Activated T-cell treated with anti-CD3 and anti-CD28 coated beads for 1 hour (primary cell): ENCODE data around the gene NFKB1.
A peak's percentile ranks its signal among the peaks of the same experiment; 100 is the strongest.

Experiments used
- DNase-seq: peaks from one replicate; pipeline ENCODE4 v3.0.0-alpha.2; 2020; ENCODE audit warnings: low read depth

NFKB1 gene

GRCh38 chr4:102494603-102495002 lies 6.6 kb upstream of the NFKB1 start:
- DNase-seq: no peak

DNA sequence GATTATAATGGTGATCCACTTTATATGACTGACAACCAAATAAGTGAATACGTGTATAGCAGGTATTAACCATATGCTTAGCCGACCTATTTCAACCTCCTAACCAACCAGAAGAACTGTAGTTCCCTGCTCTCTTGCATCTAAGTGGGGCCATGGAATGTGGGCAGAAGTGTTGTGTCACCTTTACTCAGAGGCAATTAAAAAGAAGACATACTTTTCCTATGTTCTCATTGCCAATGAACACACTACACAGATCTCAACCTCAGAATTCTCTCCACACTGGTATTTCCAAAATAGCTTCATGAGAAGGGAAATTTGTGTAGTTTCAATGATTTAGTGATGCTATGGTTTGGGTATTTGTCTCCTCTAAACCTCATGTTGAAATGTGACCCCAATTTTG lies 3.2 kb upstream of the NFKB1 start:
- no peak for DNase-seq

- peak; percentile 9 for DNase-seq
Observed at GRCh38 chr4:102500352-102500695, 835 bp upstream of the NFKB1 start.

GRCh38 chr4:102501447-102501696 lies 213 bp downstream of the NFKB1 start:
- DNase-seq: no peak

DNA sequence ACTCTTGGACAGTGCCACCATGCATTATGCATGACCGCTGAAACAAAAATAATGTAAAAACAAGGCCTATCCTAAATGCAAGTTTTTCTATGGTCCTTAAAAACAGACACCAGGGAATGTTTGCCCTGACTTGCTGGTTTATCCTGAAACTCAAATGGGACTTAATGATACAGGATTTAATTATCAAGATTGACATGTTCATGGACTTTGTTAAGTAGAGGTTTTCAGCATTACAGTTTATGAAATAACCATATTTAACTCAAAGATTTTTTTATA lies 1.3 kb downstream of the NFKB1 start:
- DNase-seq: no peak

DNA sequence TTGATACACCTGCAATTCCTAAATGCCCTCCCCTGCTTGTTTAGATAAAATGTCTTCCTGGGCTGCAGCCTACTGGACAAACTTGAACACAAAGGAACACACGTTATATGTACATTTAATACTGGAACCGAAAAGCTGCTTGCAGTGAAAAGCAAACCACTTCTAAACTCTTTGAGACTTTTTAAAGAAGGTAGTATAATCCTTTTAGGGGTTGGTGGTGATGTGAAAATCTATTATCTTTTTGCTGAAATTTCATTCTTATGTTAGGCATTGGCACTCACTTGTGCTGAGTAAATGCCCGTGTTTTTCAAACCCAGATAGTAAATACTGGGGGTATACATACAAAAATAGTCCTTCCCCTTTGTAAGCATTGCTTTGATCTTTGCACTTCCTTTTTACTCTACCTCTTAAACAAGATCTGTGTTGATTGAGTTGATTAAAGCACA lies 2.2 kb downstream of the NFKB1 start:
- DNase-seq: no peak

DNA sequence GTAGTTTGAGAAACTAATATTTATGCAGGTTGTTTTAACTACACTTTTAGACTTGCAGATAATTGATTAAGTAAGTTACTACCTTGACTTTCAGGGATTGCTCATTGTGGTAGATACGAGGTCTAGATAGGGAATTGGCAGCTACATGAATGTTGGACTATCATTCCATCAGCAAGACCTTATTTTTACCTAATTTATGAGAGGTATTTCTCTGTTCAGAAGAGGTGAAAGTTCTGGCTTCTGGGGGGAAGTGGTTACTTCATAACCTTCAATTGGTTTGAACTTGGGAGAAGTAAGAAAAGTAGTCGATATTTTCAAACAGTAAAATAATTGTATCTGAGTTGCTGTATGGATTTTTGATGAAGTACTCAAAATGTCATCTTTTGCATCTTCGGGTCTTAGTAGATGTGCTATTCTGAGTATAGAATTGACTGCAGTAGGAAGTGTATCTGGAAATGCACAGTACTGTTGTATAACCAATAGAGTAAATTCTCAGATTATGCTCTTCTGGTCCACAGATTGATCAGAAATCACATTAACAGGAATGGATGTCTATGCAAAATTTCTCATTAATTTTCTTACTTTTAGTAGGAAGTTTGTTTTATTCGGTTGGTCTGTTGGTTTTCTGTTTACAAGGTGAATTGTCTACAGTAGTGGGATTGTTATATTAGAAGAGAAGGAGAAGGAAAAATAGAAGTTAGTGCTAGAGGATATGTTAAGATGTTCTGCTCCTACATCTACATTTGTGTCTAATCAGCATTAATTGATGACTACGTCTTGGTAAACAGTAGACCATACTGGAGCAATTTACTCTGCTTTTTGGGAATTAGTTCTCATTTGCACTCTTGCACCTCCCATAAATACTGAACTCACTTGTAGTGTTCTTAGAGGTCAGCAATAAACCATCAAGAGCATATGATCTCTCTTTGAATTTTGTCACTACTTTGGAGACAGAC lies 3.0 kb downstream of the NFKB1 start:
- DNase-seq: no peak

DNA sequence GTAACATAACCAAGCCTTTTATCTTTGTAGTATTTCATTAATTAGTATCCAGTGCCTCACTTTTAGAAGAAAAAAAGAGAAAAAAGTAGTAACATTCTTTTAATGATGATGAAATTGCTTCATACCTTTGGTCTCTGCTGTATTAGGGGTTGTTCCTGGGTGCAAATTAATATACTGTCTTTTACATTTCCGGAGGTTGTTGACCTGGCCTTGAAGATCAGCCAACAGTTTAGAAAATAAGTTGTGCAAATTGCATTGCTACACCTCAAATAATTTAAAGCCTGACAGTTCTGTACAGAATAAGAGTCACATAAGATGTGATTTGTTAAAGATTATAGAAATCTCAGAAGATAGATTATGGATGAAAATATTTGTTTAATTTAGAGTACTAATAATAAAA lies 3.8 kb downstream of the NFKB1 start:
- no peak for DNase-seq

DNA sequence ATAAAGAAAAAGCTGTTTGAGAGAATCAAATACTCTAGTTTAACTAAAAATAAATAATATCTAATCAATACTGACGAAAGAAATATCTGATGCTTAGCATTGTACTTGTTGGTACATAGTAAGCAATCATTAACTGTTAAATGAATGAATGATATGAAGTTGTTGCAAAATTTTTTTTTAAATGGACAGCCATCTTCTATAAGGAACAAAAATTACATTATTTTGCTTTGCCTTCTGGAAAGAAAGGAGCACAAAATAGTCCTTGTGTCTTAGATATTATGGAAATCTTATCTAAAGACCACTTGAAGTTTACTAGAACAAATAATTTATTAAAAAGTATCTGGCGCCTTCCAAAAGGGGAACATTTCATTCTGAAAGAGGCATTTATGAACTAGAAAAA lies 4.5 kb downstream of the NFKB1 start:
- no peak for DNase-seq

DNA sequence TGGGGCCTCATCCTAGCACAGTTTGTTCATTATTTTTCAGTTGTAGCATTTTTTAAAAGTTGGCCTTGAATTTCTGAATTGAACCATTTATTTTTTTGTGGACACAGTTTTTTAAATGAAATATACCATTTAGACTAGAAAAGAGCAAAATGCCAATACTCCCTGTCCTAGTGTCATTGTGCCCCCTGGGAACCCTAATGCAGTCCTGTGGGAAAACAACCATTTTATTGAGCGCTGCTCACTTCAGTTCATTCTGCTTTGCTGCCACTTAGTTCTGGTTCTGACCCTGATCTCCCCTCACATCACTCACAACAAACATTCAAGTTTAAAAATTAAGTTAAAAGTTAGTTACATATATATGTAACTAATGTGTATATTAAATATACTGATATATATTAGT lies 5.4 kb downstream of the NFKB1 start:
- DNase-seq: no peak

DNA sequence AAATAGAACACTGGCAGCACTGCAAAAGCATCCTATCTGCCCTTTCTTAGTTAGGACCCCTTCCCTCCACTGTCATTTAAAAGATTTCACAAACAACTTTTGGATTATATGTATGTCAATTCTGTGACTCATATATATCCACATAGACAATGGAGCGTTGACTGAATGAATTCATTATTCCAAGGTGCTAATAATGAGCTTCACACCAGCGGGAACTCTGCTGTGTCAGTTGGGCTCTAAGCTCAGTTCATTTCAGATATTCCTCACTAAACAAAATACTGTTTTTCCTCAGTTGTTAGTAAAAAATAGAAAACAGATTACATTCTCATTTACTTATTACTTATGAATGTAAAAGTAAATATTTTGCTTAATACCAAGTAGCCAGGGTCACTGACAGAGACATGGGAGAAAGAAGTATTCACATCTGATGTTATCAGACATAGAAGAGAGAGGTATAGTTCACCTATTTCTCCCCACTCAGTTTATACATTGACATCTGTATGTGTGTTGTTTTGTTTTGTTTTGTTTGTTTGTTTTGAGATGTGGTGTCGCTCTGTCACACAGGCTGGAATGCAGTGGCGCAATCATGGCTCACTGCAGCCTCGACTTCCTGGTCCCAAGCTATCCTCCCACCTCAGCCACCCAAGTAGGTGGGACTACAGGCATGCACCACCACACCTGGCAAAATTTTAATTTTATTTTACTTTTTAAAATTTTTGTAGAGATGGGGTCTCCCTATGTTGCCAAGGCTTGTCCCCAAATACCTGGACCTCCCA lies 10.9 kb downstream of the NFKB1 start:
- DNase-seq: no peak

DNA sequence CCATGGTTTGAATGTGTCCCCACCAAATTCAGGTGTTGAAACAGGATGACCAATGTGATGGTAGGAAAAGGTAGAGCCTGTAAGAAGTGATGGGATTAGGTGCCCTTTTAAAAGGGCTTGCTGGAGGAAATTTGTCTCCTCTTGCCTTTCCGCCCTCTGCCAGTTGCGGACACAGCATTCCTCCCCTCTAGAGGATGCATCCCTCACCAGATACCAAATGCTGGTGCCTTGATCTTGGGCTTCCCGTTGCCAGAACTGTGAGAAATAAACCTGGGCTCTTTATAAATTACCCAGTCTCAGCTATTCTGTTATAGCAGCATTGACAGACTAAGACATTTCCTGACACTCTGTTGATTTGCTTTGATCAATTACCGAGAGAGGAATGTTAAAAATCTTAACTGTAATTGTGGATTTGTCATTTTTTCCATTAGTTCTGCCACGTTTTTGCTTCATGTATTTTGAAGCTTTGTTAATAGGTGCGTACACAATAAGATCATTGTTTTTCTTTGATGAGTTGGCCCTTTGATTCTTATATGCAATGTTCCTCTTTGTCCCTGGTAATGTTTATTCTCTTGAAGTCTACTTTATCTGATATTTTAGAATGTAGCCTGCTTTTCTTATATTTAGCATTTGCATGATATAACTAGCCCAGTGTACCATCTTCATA lies 13.3 kb downstream of the NFKB1 start:
- DNase-seq: no peak

DNA sequence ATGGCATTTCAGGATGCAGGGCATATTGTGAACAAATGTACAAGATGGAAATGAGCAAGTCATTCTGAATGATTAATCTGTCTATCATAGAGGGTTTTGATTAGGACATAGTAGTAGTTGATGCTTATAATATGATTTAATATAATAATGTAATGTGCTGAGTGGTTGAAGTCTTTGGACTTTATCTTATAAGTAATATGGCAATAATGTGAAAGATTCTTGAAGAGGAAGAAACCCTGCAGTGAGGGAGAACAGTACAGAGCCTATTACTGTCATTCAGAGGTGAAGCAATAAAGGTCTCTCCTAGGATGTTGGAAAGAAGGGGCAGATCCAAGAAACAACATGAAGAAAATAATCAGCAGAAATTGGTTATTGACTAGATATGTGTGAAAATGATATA lies 16.6 kb downstream of the NFKB1 start:
- DNase-seq: no peak

GRCh38 chr4:102518703-102519131 lies 17.6 kb downstream of the NFKB1 start:
- DNase-seq: no peak

GRCh38 chr4:102519925-102520324 lies 18.8 kb downstream of the NFKB1 start:
- no peak for DNase-seq

DNA sequence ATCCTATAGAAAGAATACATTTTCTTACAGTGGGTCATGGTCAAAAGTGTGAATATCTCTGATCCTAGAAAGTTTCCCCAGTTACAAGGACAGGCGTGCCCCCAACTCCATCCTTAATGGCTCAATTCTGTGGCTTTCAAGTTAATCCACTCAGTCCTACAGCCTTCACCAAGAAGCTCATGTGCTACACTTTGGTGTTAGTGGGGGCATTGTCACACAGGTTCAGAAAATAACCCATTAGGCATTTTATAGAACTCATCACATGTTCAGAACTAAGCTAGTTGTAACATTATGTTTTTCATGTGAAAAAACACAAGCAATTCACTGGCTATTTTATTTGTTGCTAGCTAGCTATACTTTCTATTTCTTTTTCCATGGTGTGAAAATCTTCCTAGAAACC lies 20.4 kb downstream of the NFKB1 start:
- no peak for DNase-seq

GRCh38 chr4:102522031-102522440 lies 20.9 kb downstream of the NFKB1 start:
- DNase-seq: no peak

DNA sequence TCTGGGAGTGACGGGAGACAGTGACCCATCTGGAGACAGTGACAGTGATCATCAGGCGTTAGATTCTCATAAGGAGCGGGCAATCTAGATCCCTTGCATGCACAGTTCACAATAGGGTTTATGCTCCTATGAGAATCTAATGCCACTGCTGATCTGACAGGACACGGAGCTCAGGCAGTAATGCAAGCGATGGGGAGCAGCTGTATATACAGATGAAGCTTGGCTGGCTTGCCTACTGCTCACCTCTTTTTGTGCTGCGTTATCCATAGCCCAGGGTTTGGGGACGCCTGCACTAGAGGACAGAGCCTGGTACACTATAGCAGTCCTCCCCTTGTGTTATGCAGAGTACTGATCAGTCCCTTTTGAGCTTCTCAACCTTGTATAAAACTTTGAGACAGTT lies 23.5 kb downstream of the NFKB1 start:
- DNase-seq: no peak

DNA sequence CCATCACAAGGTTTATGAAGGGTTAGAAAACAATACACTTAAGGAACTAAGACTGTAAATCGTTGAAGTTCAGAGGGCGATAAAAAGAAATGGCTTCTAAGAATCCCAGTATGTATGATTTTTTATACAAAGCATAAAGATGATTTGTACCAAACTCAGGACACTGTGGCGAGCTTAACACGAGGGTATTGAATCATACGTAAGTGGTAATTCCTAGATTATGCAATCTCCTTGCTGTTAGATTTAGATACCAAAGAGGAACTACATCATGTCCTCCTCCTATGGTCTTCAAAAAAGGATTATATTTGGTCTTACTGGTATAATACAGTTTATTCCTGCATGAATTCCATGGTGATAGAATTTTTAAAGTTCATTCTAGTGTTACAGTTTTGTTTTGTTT lies 23.9 kb downstream of the NFKB1 start:
- no peak for DNase-seq

DNA sequence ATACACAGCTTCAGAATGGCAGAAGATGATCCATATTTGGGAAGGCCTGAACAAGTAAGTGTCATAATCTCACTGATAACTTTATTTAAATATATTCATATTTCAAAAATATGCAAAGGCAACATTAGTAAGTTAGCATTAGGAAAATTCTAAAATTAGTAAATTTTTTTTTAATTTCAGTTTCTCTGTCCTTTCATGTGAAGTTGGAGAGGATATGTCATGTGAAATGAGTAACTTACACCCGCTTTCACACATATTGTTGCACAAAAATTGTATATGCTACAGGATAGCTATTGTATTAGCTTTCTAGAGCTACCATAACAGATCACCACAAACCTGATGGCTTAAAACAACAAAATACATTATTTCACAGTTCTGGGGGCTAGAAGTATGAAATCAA lies 24.3 kb downstream of the NFKB1 start:
- DNase-seq: no peak

DNA sequence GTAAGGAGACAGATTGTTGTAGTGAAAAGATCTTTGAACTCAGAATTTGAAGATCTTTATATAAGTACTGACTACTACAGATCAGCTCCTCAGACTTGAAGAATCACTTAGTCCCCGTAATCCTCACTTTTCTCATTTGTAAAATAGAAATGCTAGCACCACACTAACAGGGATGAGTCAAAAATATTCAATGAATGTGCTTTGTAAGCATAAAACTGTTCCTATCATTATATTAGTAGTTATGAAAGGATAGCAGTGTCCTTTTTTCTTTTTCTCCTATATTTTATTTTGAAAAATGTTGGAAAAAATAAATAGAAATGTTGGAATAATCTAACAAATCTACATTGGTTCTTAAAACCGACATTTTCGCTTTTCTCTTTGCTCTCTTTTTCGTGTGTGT lies 25.4 kb downstream of the NFKB1 start:
- no peak for DNase-seq

GRCh38 chr4:102527695-102528283 lies 26.6 kb downstream of the NFKB1 start:
- no peak for DNase-seq

GRCh38 chr4:102529977-102530376 lies 28.8 kb downstream of the NFKB1 start:
- DNase-seq: no peak
